ENCODE results near the gene SLC16A3.

Gene SLC16A3

DNA sequence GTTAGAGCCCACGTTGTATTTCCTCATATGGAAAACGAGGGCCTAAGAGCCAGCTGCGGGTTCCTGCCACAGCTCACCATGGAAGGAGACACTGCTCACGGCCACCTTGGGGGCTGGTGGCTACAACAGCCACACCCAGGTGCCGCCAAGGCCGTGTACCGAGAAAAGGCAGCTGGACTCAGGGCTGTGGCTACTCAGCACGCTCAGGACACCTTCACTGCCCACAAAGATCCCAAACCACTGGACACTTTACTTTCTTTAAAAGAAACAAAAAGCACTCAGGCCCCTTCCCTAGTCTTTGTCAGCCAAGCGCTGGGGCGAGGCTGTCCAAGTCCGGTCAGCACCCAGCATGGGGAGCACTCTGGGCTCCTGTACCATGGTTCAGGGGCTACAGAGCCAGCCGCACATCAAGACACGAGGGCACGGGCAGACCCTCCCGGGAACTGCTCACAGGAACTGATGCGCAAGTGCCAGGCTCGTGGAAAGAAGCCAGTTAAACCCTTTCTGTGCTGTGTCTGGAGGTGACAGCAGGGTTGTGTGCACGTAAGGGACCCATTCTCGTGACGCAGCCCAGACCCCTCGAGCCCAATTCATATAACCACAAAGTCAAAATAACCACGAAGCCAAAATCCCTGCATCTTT is 18.5 kb downstream of the SLC16A3 start:
- H3K9me3 ChIP-seq: no peaks in the 10 kb centered on the region
- TF ChIP-seq, protein P1, sequence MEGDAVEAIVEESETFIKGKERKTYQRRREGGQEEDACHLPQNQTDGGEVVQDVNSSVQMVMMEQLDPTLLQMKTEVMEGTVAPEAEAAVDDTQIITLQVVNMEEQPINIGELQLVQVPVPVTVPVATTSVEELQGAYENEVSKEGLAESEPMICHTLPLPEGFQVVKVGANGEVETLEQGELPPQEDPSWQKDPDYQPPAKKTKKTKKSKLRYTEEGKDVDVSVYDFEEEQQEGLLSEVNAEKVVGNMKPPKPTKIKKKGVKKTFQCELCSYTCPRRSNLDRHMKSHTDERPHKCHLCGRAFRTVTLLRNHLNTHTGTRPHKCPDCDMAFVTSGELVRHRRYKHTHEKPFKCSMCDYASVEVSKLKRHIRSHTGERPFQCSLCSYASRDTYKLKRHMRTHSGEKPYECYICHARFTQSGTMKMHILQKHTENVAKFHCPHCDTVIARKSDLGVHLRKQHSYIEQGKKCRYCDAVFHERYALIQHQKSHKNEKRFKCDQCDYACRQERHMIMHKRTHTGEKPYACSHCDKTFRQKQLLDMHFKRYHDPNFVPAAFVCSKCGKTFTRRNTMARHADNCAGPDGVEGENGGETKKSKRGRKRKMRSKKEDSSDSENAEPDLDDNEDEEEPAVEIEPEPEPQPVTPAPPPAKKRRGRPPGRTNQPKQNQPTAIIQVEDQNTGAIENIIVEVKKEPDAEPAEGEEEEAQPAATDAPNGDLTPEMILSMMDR (IDR thresholded peaks at IDR 0.05; ENCODE audit: low read depth, low read length): no peak
- DNase-seq: peak; percentile 29
- H3K4me1 ChIP-seq: peaks cover 52% of the 10 kb centered on the region
- H3K36me3 ChIP-seq: peaks cover 100% of the 10 kb centered on the region
- no peak overlapping the region for H3K4me3 ChIP-seq (ENCODE audit: low read depth, low read length)
- no peaks in the 10 kb centered on the region for H3K27me3 ChIP-seq

GRCh38 chr17:82247856-82248671 is 19.2 kb downstream of the SLC16A3 start:
- Histone ChIP-seq H3K9me3 (no peaks in the 10 kb centered on the region), H3K4me1 (peaks cover 44% of the 10 kb centered on the region), H3K27me3 (no peaks in the 10 kb centered on the region), H3K4me3 (ENCODE audit: low read depth, low read length) (no peak overlapping the region), H3K36me3 (peaks cover 100% of the 10 kb centered on the region)
- TF ChIP-seq, protein P1 (IDR thresholded peaks at IDR 0.05; ENCODE audit: low read depth, low read length): no peak
- DNase-seq: peak; percentile 24

DNA sequence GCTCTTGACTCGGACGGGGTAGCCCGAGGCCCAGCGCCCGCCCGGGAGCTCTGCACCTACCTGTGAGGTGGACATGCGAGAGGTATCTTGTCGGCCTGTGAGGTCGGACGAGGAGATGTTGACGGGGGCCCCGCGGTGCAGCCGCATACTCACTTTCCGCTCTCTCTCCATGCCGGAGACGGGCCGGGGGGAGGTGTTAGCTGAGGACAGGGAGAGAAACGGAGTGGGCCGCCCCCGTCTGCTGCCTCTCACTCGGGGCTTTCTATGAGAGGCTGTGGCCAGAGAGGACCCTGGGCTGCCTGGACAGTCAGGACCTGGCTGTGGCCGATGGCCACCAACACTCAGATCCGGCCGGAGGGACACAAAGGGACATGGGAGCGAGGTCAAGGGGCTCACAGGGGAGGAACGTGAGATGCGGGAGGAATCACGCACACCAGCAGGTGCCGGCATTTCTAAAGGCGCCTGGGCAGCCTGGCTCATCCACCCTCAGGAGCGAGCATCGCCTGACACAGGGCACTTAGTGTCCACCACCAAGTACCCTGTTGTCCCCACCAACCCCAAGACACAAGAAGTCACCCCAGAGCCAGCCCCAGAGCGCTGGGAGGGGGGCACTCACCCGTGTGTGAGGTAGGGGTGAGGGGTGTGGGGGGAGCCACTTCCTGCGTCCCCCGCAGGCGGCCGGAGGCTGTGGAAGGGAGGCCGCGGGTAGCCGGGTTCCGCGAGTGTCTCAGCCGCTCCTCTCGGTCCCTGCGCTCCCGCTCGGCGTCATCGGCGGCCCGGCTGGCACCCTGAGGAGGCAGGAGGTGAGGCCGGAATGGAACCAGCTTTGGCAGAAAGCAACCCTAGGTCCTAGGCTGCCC is 20.2 kb downstream of the SLC16A3 start:
- H3K36me3 ChIP-seq: peaks cover 95% of the 10 kb centered on the region
- no peaks in the 10 kb centered on the region for H3K27me3 ChIP-seq
- TF ChIP-seq, protein P1 (IDR thresholded peaks at IDR 0.05; ENCODE audit: low read depth, low read length): no peak
- no peaks in the 10 kb centered on the region for H3K9me3 ChIP-seq
- no peak for DNase-seq
- H3K4me1 ChIP-seq: peaks cover 34% of the 10 kb centered on the region
- H3K4me3 ChIP-seq (ENCODE audit: low read depth, low read length): no peak overlapping the region

DNA sequence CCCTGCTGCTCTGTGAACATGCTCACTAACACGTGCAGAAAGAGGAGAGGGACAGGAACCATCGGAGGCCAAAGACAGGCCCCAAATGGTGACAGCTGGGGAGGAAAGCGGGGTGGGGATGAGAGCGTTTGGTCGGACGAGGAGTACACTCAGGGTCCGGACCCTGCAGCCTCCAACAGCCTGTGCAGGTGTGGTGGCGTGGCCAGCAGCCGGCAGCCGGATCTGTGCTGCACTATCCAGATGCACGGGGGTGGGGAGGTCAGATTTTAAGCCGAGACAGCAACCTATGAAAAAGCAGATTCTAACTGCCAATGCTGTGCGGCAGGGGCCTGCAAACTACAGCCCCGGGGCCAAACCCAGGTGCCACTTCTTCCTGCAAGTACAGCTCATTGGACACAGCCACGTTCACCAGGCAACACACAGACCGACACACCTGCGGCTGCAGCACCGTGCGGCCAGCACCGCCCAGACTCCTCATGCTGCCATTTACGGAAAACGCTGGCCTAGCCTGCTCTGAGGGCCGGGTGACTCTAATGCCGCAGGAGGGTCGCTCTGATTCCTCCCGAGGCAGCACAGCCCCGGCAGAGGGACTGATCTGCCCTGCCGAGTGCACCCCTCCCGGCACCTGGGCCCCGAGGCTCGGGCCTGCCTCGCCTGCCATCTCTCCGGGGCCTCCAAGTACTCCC is 21.2 kb downstream of the SLC16A3 start:
- Histone ChIP-seq H3K4me1 (peaks cover 28% of the 10 kb centered on the region), H3K9me3 (no peaks in the 10 kb centered on the region), H3K27me3 (no peaks in the 10 kb centered on the region), H3K36me3 (peaks cover 85% of the 10 kb centered on the region), H3K4me3 (ENCODE audit: low read depth, low read length) (no peak overlapping the region)
- peak; percentile 12 for DNase-seq
- TF ChIP-seq, protein P1 (IDR thresholded peaks at IDR 0.05; ENCODE audit: low read depth, low read length): no peak

DNA sequence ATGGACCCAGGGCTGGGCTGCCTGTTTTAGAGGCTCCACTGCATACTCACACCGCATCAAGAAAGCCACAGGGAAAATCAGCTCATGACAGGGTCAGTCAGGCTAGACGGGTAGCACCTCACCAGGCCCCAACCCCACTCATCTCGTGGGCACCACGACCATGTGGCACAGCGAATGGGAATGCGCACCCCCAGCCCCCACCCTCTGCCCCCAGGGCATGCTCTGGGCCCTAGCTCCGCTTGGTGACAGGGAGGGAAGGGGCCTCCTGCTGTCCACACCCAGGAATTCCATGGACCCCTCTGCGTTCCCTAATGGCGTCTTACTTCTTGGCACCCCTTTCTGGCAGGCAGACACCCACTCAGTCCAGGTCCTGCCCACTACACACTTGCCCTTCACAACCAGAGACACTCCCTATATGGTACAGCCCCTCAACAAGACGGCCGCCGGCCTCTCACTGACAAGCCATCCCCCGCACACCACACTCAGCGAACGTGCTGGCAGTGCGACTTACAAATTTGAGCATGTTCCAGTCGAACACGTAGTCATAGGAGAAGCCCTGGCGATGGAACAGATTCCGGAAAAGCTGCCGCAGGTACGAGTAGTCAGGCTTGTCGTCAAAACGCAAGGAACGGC is 22.1 kb downstream of the SLC16A3 start:
- peak; percentile 14 for DNase-seq
- no peak overlapping the region for H3K4me3 ChIP-seq (ENCODE audit: low read depth, low read length)
- peaks cover 85% of the 10 kb centered on the region for H3K36me3 ChIP-seq
- no peaks in the 10 kb centered on the region for H3K27me3 ChIP-seq
- TF ChIP-seq, protein P1 (IDR thresholded peaks at IDR 0.05; ENCODE audit: low read depth, low read length): no peak
- peaks cover 28% of the 10 kb centered on the region for H3K4me1 ChIP-seq
- H3K9me3 ChIP-seq: peaks cover 4% of the 10 kb centered on the region; the same call in 1 of the 2 replicates
